Measurements from ENCODE around the gene ARHGDIB.

ARHGDIB gene
- long read RNA-seq, donor 1, transcript ARHGDIB-201 (6 exons, 1,256 nt) = major isoform, 21 of 25 reads
- long read RNA-seq, donor 1, partial matches to known transcripts = 0 of 25 reads
- long read RNA-seq, donor 1, other reads (novel, unspliced or antisense) = 0 of 25 reads
- long read RNA-seq, donor 2, transcript ARHGDIB-201 (6 exons, 1,256 nt) = major isoform, 8 of 11 reads
- long read RNA-seq, donor 2, partial matches to known transcripts = 0 of 11 reads
- long read RNA-seq, donor 2, other reads (novel, unspliced or antisense) = 0 of 11 reads
- long read RNA-seq, donor 3, transcript ARHGDIB-201 (6 exons, 1,256 nt) = major isoform, 9 of 9 reads
- long read RNA-seq, donor 3, partial matches to known transcripts = 0 of 9 reads
- long read RNA-seq, donor 3, other reads (novel, unspliced or antisense) = 0 of 9 reads
- long read RNA-seq, donor 4, transcript ARHGDIB-201 (6 exons, 1,256 nt) = major isoform, 14 of 24 reads
- long read RNA-seq, donor 4, partial matches to known transcripts = 7 of 24 reads
- long read RNA-seq, donor 4, other reads (novel, unspliced or antisense) = 0 of 24 reads
- long read RNA-seq, donor 5, transcript ARHGDIB-201 (6 exons, 1,256 nt) = major isoform, 13 of 16 reads
- long read RNA-seq, donor 5, partial matches to known transcripts = 0 of 16 reads
- long read RNA-seq, donor 5, other reads (novel, unspliced or antisense) = 0 of 16 reads
- long read RNA-seq, donor 6, transcript ARHGDIB-201 (6 exons, 1,256 nt) = major isoform, 11 of 19 reads
- long read RNA-seq, donor 6, partial matches to known transcripts = 6 of 19 reads
- long read RNA-seq, donor 6, other reads (novel, unspliced or antisense) = 0 of 19 reads
- long read RNA-seq, donor 7, transcript ARHGDIB-201 (6 exons, 1,256 nt) = major isoform, 30 of 38 reads
- long read RNA-seq, donor 7, partial matches to known transcripts = 6 of 38 reads
- long read RNA-seq, donor 7, other reads (novel, unspliced or antisense) = 0 of 38 reads
- long read RNA-seq, donor 8, transcript ARHGDIB-201 (6 exons, 1,256 nt) = major isoform, 13 of 20 reads
- long read RNA-seq, donor 8, partial matches to known transcripts = 6 of 20 reads
- long read RNA-seq, donor 8, other reads (novel, unspliced or antisense) = 0 of 20 reads

- no peak for DNase-seq
These were observed at the start of gene ARHGDIB for GRCh38 chr12:14961466-14962152. TSS of gene ARHGDIB (minus strand) at chr12:14961601. CDS start at chr12:14950712, 10,889 bp downstream.

GRCh38 chr12:15011162-15011561 lies 49.8 kb upstream of the ARHGDIB start:
- DNase-seq = no peak

- DNase-seq = no peak
These were observed 46.1 kb upstream of the ARHGDIB start for GRCh38 chr12:15007551-15007950.

- no peak for DNase-seq
These were observed 43.7 kb upstream of the ARHGDIB start for GRCh38 chr12:15005064-15005463.

GRCh38 chr12:15004421-15004820 lies 43.0 kb upstream of the ARHGDIB start:
- no peak for DNase-seq

- DNase-seq = peak; percentile 46
These were observed 40.5 kb upstream of the ARHGDIB start for GRCh38 chr12:15001733-15002382.

GRCh38 chr12:15000575-15000974 lies 39.2 kb upstream of the ARHGDIB start:
- DNase-seq = no peak

GRCh38 chr12:14999695-15000365 lies 38.4 kb upstream of the ARHGDIB start:
- no peak for DNase-seq

- peak; percentile 31 for DNase-seq
These were observed 37.8 kb upstream of the ARHGDIB start for GRCh38 chr12:14999021-14999694.

GRCh38 chr12:14997998-14998397 lies 36.6 kb upstream of the ARHGDIB start:
- no peak for DNase-seq

- no peak for DNase-seq
These were observed 34.4 kb upstream of the ARHGDIB start for GRCh38 chr12:14995583-14996425.

GRCh38 chr12:14994610-14995009 lies 33.2 kb upstream of the ARHGDIB start:
- DNase-seq = no peak

- DNase-seq = no peak
These were observed 32.3 kb upstream of the ARHGDIB start for GRCh38 chr12:14993537-14994266.

GRCh38 chr12:14993117-14993516 lies 31.7 kb upstream of the ARHGDIB start:
- no peak for DNase-seq

- no peak for DNase-seq
These were observed 31.3 kb upstream of the ARHGDIB start for GRCh38 chr12:14992673-14993072.

GRCh38 chr12:14991069-14991468 lies 29.7 kb upstream of the ARHGDIB start:
- DNase-seq = no peak

GRCh38 chr12:14989790-14990189 lies 28.4 kb upstream of the ARHGDIB start:
- no peak for DNase-seq

GRCh38 chr12:14988035-14988434 lies 26.6 kb upstream of the ARHGDIB start:
- no peak for DNase-seq

GRCh38 chr12:14986449-14986848 lies 25.0 kb upstream of the ARHGDIB start:
- DNase-seq = no peak
